ENCODE results near the gene GPR25. TPM values are rescaled to one million over a fixed set of nuclear protein-coding genes. Genes with fewer than 3 reads are reported as not detected.

GPR25 gene, protein sequence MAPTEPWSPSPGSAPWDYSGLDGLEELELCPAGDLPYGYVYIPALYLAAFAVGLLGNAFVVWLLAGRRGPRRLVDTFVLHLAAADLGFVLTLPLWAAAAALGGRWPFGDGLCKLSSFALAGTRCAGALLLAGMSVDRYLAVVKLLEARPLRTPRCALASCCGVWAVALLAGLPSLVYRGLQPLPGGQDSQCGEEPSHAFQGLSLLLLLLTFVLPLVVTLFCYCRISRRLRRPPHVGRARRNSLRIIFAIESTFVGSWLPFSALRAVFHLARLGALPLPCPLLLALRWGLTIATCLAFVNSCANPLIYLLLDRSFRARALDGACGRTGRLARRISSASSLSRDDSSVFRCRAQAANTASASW
- polyA plus RNA-seq (0.06 TPM in 1 of 3 replicates, not detected in the others), polyA minus RNA-seq (not detected in 3 replicates)
- not detected for polyA plus RNA-seq (2011; ENCODE audit: low read depth)
- polyA plus RNA-seq (2011; cell fraction: cytosol; rRNA removed), result not detected in 2 replicates
- 0.28 and 0.53 TPM in 2 replicates for polyA plus RNA-seq (2011; cell fraction: nucleus; rRNA removed)
- polyA plus RNA-seq (2012; ENCODE audit: low replicate concordance), result not detected in 2 replicates
- polyA minus RNA-seq (2011; cell fraction: cytosol; rRNA and poly(A)+ RNA removed), result not detected
- polyA minus RNA-seq (2011; cell fraction: nucleus; rRNA and poly(A)+ RNA removed), result 0.74 and 2.0 TPM in 2 replicates

DNA sequence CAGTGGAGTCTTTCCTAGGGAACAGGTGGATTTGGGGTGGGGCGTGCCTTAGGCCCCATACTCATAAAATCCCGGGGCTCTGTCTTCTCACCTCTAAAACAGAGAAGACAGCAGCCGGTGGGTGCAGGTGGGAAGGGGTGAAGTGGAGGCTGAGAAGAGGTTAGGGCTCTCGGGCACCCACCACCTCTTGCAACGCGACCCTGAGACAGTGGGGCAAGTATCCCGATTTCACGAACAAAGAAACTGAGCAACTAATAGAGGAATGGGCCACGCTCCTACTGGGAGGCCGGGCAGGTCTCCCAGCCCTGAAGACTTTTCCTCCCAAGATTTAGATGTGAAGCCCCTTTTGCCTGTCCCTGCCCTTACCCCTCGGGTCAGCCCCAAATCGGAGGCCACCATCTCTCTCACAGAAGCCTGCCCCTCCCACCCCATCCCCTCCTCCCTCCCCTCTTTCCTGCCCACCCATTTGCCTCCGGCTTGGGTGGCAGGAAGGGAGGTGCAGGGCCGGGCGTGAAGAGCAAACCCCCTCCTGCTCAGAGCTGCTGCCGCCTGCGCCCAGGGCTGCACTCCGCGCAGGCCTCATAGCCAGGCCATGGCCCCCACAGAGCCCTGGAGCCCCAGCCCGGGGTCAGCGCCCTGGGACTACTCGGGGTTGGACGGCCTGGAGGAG is at the start of gene GPR25:
GPR25 (plus strand) TSS at position 536 of the 670 bp plus-strand sequence; CDS start at position 593, 57 bp downstream.
- Histone ChIP-seq H3K79me2 (ENCODE audit: control insufficient read depth, insufficient read depth, low read length) (no peaks in the 10 kb centered on the region), H3K9ac (ENCODE audit: control insufficient read depth, extremely low read depth, insufficient read depth, low read length) (no peak within 1 kb of the TSS), H3K27ac (ENCODE audit: control insufficient read depth, insufficient read depth, low read length) (no peak within 1 kb of the TSS), H3K4me3 (ENCODE audit: control insufficient read depth in 2 of 3, extremely low read depth in 1 of 3, insufficient read depth in 2 of 3, low read depth in 1 of 3, low read length in 3 of 3) (no peak within 1 kb of the TSS), H3K27me3 (ENCODE audit: control insufficient read depth, extremely low read depth, insufficient read depth, low read length) (peaks cover 37% of the 10 kb centered on the region), H3K4me1 (ENCODE audit: control insufficient read depth, extremely low read depth, insufficient read depth, low read length) (no peaks in the 10 kb centered on the region), H2AFZ (ENCODE audit: control insufficient read depth, low read length) (no peak within 1 kb of the TSS), H3K9me3 (ENCODE audit: control insufficient read depth, low read depth, low read length) (no peaks in the 10 kb centered on the region), H4K20me1 (ENCODE audit: control insufficient read depth, extremely low read depth, insufficient read depth, low read length) (no peaks in the 10 kb centered on the region), H3K9me1 (ENCODE audit: control insufficient read depth, extremely low read depth, insufficient read depth, low read length) (no peaks in the 10 kb centered on the region), H3K36me3 (ENCODE audit: control insufficient read depth in 2 of 2, extremely low read depth in 1 of 2, insufficient read depth in 2 of 2, low read length in 2 of 2) (no peaks in the 10 kb centered on the region), H3K4me2 (ENCODE audit: control insufficient read depth, extremely low read depth, insufficient read depth, low read depth, low read length) (no peak within 1 kb of the TSS)
- dilution Hi-C loops (cut with MboI; ENCODE audit: extremely low pct_ligation_motif_present, low sequenced_read_pairs), result no loop called here
- FAIRE-seq (no peak), DNase-seq (ENCODE audit: low read depth, low spot score) (no peak)
- no peak for TF ChIP-seq EZH2 (IDR thresholded peaks at IDR 0.05; ENCODE audit: low read length)
- TF ChIP-seq, protein P1, sequence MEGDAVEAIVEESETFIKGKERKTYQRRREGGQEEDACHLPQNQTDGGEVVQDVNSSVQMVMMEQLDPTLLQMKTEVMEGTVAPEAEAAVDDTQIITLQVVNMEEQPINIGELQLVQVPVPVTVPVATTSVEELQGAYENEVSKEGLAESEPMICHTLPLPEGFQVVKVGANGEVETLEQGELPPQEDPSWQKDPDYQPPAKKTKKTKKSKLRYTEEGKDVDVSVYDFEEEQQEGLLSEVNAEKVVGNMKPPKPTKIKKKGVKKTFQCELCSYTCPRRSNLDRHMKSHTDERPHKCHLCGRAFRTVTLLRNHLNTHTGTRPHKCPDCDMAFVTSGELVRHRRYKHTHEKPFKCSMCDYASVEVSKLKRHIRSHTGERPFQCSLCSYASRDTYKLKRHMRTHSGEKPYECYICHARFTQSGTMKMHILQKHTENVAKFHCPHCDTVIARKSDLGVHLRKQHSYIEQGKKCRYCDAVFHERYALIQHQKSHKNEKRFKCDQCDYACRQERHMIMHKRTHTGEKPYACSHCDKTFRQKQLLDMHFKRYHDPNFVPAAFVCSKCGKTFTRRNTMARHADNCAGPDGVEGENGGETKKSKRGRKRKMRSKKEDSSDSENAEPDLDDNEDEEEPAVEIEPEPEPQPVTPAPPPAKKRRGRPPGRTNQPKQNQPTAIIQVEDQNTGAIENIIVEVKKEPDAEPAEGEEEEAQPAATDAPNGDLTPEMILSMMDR (optimal IDR thresholded peaks at IDR 0.05 in 1 of 3, IDR thresholded peaks at IDR 0.05 in 1 of 3, conservative IDR thresholded peaks at IDR 0.05 in 1 of 3; ENCODE audit: extremely low read depth in 1 of 3, insufficient read depth in 2 of 3, low read length in 3 of 3), result no peak

DNA sequence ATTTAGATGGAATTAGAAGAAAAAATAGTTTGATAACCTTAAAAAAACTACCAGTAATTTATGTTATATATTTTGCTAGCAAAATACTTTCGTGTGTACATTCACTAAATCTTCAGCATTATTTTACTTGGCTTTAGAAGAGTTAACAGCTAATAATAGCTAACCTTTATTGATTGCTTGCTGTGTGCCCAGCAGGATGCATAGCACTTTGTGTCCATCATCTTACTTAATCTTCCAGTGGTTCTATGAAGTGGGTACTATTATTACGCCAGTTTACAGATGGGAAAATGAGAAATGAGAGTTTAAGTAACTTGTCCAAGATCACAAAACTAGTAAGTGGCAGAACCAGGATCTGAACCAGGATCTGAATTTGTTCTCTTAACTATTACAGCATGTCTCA is 41.7 kb upstream of the GPR25 start:
- Histone ChIP-seq H3K9ac (ENCODE audit: control insufficient read depth, extremely low read depth, insufficient read depth, low read length) (no peak overlapping the region), H3K4me1 (ENCODE audit: control insufficient read depth, extremely low read depth, insufficient read depth, low read length) (no peaks in the 10 kb centered on the region), H2AFZ (ENCODE audit: control insufficient read depth, low read length) (no peak overlapping the region), H3K27ac (ENCODE audit: control insufficient read depth, insufficient read depth, low read length) (no peak overlapping the region), H4K20me1 (ENCODE audit: control insufficient read depth, extremely low read depth, insufficient read depth, low read length) (no peaks in the 10 kb centered on the region), H3K79me2 (ENCODE audit: control insufficient read depth, insufficient read depth, low read length) (peaks cover 46% of the 10 kb centered on the region), H3K4me3 (ENCODE audit: control insufficient read depth in 2 of 3, extremely low read depth in 1 of 3, insufficient read depth in 2 of 3, low read depth in 1 of 3, low read length in 3 of 3) (no peak overlapping the region), H3K27me3 (ENCODE audit: control insufficient read depth, extremely low read depth, insufficient read depth, low read length) (no peaks in the 10 kb centered on the region), H3K9me3 (ENCODE audit: control insufficient read depth, low read depth, low read length) (peaks cover 1% of the 10 kb centered on the region), H3K4me2 (ENCODE audit: control insufficient read depth, extremely low read depth, insufficient read depth, low read depth, low read length) (no peak overlapping the region), H3K36me3 (ENCODE audit: control insufficient read depth in 2 of 2, extremely low read depth in 1 of 2, insufficient read depth in 2 of 2, low read length in 2 of 2) (peaks cover 3 to 13% of the 10 kb centered on the region in 2 experiments), H3K9me1 (ENCODE audit: control insufficient read depth, extremely low read depth, insufficient read depth, low read length) (no peaks in the 10 kb centered on the region)
- DNase-seq (ENCODE audit: low read depth, low spot score) (no peak), FAIRE-seq (no peak)
- TF ChIP-seq, protein P1 (optimal IDR thresholded peaks at IDR 0.05 in 1 of 3, IDR thresholded peaks at IDR 0.05 in 1 of 3, conservative IDR thresholded peaks at IDR 0.05 in 1 of 3; ENCODE audit: extremely low read depth in 1 of 3, insufficient read depth in 2 of 3, low read length in 3 of 3), result no peak
- no peak for TF ChIP-seq EZH2 (IDR thresholded peaks at IDR 0.05; ENCODE audit: low read length)
- dilution Hi-C loops (cut with MboI; ENCODE audit: extremely low pct_ligation_motif_present, low sequenced_read_pairs), result no loop called here

Data from keratinocyte (primary cell).